ENCODE results near the gene SEZ6L2.

DNA sequence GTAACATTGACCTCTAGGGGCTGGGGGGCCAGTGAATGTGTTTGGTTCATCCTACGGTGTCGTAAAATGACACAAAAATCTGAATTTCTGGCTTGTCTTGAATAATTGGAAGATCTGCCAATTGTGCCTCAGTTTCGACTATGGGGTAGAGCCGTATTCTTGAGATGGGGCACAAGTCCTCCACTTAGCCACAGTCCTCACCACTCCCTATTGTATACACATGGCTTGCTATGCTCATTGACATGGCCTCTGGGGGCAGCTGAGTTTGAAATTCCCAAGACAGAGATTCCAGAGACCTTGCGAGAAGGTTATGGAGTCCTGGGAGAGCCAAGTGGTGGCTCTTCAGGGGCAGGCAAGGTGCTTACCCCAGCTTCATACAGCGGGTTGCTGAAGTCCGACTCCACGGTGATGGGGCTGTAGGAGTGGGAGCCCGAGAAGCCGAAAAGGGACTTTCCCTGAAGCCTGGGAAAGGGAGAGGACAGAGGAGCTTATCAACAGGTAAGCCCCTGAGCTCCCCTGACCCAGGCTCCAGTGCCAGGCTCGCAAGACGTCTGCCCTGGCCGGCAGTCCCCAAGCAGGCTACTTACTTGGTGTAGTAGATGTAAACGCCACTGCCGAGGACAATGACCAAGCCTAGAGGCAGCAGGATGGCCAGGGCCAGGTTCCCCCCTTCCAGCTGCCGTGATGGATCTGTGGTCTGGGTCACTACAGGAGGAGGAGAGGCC lies 27.4 kb downstream of the SEZ6L2 start:
- TF ChIP-seq ZNF274 (IDR thresholded peaks at IDR 0.05; ENCODE audit: low read depth, low read length) (no peak), SUZ12 (IDR thresholded peaks at IDR 0.05; ENCODE audit: extremely low read depth, insufficient read depth, insufficient read length) (no peak), YY1 (IDR thresholded peaks at IDR 0.05; ENCODE audit: insufficient read depth, insufficient read length) (no peak)

Measured in NT2/D1 (cell line).